Gastrocnemius medialis (tissue), 4 donors: ENCODE measurements around the gene GALNTL6. TPM values are rescaled to one million over a fixed set of nuclear protein-coding genes. Genes with fewer than 3 reads are reported as not detected.

Source experiments
- ATAC-seq, 2 donors: fragments of 150-250 bp; one replicate each; pipeline ENCODE4 v1.9.1; 2016
- DNase-seq, 2 donors: peaks; one replicate each; pipeline ENCODE4 v3.0.0-alpha.2; 2019
- H3K27ac ChIP-seq, 4 donors: fragments of 200-600 bp; sonication (generic); 1 replicate in 1 of 4; 2 replicates in 3 of 4; pipeline ENCODE4 v1.5.1; 2016 to 2018; ENCODE audit warnings: mild to moderate bottlenecking in 2 of 4, moderate library complexity in 1 of 4
- H3K27me3 ChIP-seq, 3 donors: fragments of 200-600 bp; sonication (generic) in 2 of 3; 1 replicate in 1 of 3; 2 replicates in 2 of 3; pipeline versions ENCODE4 v1.5.1 to v1.6.0; 2016 to 2019; ENCODE audit warnings: mild to moderate bottlenecking in 1 of 3, moderate library complexity in 1 of 3
- H3K36me3 ChIP-seq, 2 donors: fragments of 200-600 bp; sonication (generic) in 1 of 2; one replicate each; pipeline ENCODE4 v1.5.1; 2017 to 2018
- H3K4me1 ChIP-seq, 2 donors: fragments of 200-600 bp; sonication (generic) in 1 of 2; one replicate each; pipeline ENCODE4 v1.5.1; 2016 to 2017; ENCODE audit warnings: mild to moderate bottlenecking in 2 of 2
- H3K4me3 ChIP-seq, 4 donors: fragments of 200-600 bp; sonication (generic) in 3 of 4; 1 replicate in 1 of 4; 2 replicates in 3 of 4; pipeline ENCODE4 v1.5.1; 2016 to 2019; ENCODE audit warnings: mild to moderate bottlenecking in 2 of 4
- H3K9me3 ChIP-seq, 3 donors: fragments of 200-600 bp; sonication (generic) in 2 of 3; 1 replicate in 1 of 3; 2 replicates in 2 of 3; pipeline ENCODE4 v1.5.1; 2016 to 2019
- POLR2A ChIP-seq, 2 donors: fragments of 450-650 bp; IDR thresholded peaks; one replicate each; pipeline ENCODE4 v1.6.1; 2017; ENCODE audit warnings: antibody characterized with exemption in 2 of 2, mild to moderate bottlenecking in 2 of 2, moderate library complexity in 2 of 2
- in situ Hi-C, 4 donors: fragments of 200-750 bp; cut with MboI; loops; one replicate each; pipeline versions ENCODE4 v1.15.0 to v1.8.0; 2017; ENCODE audit warnings: low sequenced_read_pairs in 4 of 4
- intact Hi-C: fragments of 100-400 bp; cut with DNase I; formaldehyde crosslinking; loops from one replicate; pipeline ENCODE4 v1.15.1; 2023; ENCODE audit warnings: low total_unique reads
- total RNA-seq, 4 donors: library from RNA; depleted of rRNA; stranded (reverse); fragments of >200 nt; gene quantifications; one replicate each; pipeline versions ENCODE4 v1.1.0 to v1.2.3, GENCODE V29; 2016
- TF ChIP-seq, protein P1 (sequence below), 5 experiments: fragments of 450-650 bp in 3 of 5; fragments of 200-600 bp in 2 of 5; sonication (generic) in 2 of 5; IDR thresholded peaks in 4 of 5; conservative IDR thresholded peaks in 1 of 5; 1 replicate in 4 of 5; 2 replicates in 1 of 5; pipeline ENCODE4 v1.5.1; 2016 to 2019; ENCODE audit warnings: antibody characterized with exemption in 5 of 5, mild to moderate bottlenecking in 3 of 5, moderate library complexity in 3 of 5

Gene GALNTL6
- total RNA-seq, 4 donors from 2014 or later: not detected

DNA sequence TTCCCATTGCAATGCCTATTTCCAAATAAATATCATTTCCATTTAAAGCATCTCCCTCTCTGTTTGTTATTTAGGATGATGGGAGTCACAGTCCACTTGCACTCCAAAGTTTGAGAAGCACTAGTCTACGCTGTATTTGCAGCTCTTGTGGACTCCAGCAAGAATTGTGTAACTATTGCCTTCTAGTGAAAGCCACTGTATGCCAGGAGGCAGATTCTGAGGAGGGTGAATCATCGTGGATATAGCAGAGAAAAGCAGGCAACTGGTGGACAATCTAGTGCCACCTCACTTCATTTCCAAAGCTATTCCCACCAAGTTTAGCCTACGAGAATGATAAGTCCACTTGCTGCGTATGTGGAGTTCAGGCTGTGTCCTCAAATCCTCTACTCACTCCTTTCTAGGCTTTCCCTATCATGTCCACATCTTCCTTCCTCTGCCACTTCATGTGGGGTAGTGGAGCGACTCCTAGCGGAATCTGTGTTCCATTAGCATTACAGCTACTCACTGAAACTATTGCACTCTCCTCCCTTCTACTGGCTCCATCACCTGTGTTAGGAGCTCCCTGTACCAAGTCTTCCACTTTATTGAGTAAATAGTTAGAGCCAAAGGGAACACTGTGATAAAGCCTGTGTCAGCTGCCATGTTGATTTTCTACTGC lies 853.6 kb downstream of the GALNTL6 start:
- no peaks in the 10 kb centered on the region for H3K9me3 ChIP-seq
- intact Hi-C loops (no loop called here), in situ Hi-C loops (no loop called here)
- no peak overlapping the region for H3K4me3 ChIP-seq
- no peaks in the 10 kb centered on the region for H3K27me3 ChIP-seq
- DNase-seq: no peak
- H3K36me3 ChIP-seq: no peaks in the 10 kb centered on the region
- no peak for ATAC-seq
- TF ChIP-seq, protein P1, sequence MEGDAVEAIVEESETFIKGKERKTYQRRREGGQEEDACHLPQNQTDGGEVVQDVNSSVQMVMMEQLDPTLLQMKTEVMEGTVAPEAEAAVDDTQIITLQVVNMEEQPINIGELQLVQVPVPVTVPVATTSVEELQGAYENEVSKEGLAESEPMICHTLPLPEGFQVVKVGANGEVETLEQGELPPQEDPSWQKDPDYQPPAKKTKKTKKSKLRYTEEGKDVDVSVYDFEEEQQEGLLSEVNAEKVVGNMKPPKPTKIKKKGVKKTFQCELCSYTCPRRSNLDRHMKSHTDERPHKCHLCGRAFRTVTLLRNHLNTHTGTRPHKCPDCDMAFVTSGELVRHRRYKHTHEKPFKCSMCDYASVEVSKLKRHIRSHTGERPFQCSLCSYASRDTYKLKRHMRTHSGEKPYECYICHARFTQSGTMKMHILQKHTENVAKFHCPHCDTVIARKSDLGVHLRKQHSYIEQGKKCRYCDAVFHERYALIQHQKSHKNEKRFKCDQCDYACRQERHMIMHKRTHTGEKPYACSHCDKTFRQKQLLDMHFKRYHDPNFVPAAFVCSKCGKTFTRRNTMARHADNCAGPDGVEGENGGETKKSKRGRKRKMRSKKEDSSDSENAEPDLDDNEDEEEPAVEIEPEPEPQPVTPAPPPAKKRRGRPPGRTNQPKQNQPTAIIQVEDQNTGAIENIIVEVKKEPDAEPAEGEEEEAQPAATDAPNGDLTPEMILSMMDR (IDR thresholded peaks at IDR 0.05 in 4 of 5, conservative IDR thresholded peaks at IDR 0.05 in 1 of 5): no peak
- no peak for TF ChIP-seq POLR2A (IDR thresholded peaks at IDR 0.05)
- no peaks in the 10 kb centered on the region for H3K4me1 ChIP-seq
- no peak overlapping the region for H3K27ac ChIP-seq

DNA sequence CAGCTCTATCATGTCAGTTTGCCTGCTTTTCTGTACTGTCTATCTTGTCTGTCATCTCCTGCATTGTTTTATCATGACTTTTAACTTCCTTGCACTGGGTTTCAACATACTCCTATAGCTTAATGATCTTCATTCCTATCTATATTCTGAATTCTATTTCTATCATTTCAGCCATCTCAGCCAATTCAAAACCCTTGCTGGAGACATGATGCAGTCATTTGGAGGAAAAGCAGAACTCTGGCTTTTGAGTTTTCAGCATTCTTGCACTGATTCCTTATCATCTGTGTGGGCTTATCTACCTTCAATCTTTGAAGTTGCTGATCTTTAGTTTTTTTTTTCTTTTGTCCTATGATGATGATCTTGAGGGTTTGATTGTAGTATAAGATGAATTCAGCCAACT lies 861.6 kb downstream of the GALNTL6 start:
- Histone ChIP-seq H3K4me1 (no peaks in the 10 kb centered on the region), H3K27me3 (no peaks in the 10 kb centered on the region), H3K4me3 (no peak overlapping the region), H3K9me3 (no peaks in the 10 kb centered on the region), H3K27ac (no peak overlapping the region), H3K36me3 (no peaks in the 10 kb centered on the region)
- intact Hi-C loops: no loop called here
- TF ChIP-seq, protein P1 (IDR thresholded peaks at IDR 0.05 in 4 of 5, conservative IDR thresholded peaks at IDR 0.05 in 1 of 5): no peak
- TF ChIP-seq POLR2A (IDR thresholded peaks at IDR 0.05): no peak
- no peak for ATAC-seq
- in situ Hi-C loops: no loop called here
- no peak for DNase-seq

DNA sequence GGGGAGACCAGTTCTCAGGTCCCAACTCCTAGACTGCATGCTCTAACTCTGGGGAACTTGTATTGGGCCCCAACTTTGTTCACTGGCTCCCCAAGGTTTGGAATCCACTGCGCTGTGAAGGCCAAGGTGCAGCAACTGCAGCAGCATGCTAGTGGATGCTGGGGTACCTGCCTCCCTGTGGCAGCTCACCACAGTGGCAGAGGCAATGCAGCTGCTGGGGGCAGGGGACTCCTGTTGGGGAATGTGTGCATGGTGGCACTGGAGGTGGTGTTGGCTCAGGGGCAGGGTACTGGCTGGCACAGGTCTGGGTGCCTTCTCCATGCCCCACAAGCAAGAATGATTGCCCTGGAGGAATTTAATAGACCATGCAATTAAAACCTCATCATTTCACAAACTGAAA lies 862.0 kb downstream of the GALNTL6 start:
- no peaks in the 10 kb centered on the region for H3K36me3 ChIP-seq
- in situ Hi-C loops (no loop called here), intact Hi-C loops (no loop called here)
- no peak overlapping the region for H3K27ac ChIP-seq
- H3K4me1 ChIP-seq: no peaks in the 10 kb centered on the region
- no peak overlapping the region for H3K4me3 ChIP-seq
- TF ChIP-seq, protein P1 (IDR thresholded peaks at IDR 0.05 in 4 of 5, conservative IDR thresholded peaks at IDR 0.05 in 1 of 5): no peak
- no peak for TF ChIP-seq POLR2A (IDR thresholded peaks at IDR 0.05)
- no peaks in the 10 kb centered on the region for H3K27me3 ChIP-seq
- ATAC-seq: no peak
- no peak for DNase-seq
- H3K9me3 ChIP-seq: no peaks in the 10 kb centered on the region

DNA sequence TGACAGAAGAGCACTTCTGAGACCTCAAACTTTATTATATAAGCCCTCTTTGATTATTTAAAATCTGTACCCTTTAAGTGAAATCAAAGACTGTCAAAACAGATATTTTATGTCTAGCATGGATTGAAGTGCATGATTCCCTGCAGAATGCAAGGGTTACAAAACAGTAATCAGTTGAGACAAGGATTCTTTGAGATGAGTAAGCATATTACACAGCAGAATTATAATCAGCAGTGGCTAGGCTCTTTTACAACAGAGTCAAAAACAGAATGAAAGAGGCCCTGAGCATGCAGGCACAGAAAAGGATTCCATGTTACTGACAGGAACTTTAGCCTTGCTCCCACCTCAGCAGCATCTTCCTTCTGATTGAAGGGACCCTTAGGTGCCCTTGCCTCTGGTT lies 867.5 kb downstream of the GALNTL6 start:
- no peak for TF ChIP-seq POLR2A (IDR thresholded peaks at IDR 0.05)
- TF ChIP-seq, protein P1 (IDR thresholded peaks at IDR 0.05 in 4 of 5, conservative IDR thresholded peaks at IDR 0.05 in 1 of 5): no peak
- no peak overlapping the region for H3K4me3 ChIP-seq
- H3K4me1 ChIP-seq: no peaks in the 10 kb centered on the region
- ATAC-seq (no peak), DNase-seq (no peak)
- no peaks in the 10 kb centered on the region for H3K27me3 ChIP-seq
- H3K36me3 ChIP-seq: no peaks in the 10 kb centered on the region
- no peaks in the 10 kb centered on the region for H3K9me3 ChIP-seq
- intact Hi-C loops: no loop called here
- no peak overlapping the region for H3K27ac ChIP-seq
- in situ Hi-C loops: no loop called here

DNA sequence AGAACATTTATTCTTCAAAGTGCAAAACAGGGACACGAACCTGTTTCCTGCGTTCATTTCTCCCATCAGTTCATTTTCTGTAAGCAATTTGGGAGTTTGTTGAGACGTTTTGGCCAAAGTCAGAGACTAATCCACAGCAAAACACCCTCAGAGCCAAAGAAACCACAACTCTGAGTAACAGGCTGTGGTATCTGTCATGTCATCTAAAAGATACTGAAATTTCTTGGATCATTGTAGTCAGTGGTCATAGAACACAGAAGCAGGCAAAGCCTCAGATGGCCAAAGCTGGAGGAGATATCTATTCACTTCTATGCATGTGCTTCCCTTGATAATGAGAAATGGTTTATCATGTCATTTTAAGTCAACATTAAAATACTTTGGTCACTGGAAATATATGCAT lies 869.8 kb downstream of the GALNTL6 start:
- no peak overlapping the region for H3K4me3 ChIP-seq
- H3K27ac ChIP-seq: no peak overlapping the region
- DNase-seq (no peak), ATAC-seq (no peak)
- TF ChIP-seq POLR2A (IDR thresholded peaks at IDR 0.05): no peak
- TF ChIP-seq, protein P1 (IDR thresholded peaks at IDR 0.05 in 4 of 5, conservative IDR thresholded peaks at IDR 0.05 in 1 of 5): no peak
- in situ Hi-C loops: no loop called here
- intact Hi-C loops: no loop called here
- no peaks in the 10 kb centered on the region for H3K27me3 ChIP-seq
- H3K4me1 ChIP-seq: no peaks in the 10 kb centered on the region
- H3K9me3 ChIP-seq: no peaks in the 10 kb centered on the region
- H3K36me3 ChIP-seq: no peaks in the 10 kb centered on the region
